ENCODE results near the gene TEF.

The TEF gene

GRCh38 chr22:41354979-41355378 is 26.8 kb upstream of the TEF start:
- DNase-seq = no peak

GRCh38 chr22:41355895-41356294 is 25.8 kb upstream of the TEF start:
- no peak for DNase-seq

GRCh38 chr22:41356430-41357028 is 25.2 kb upstream of the TEF start:
- no peak for DNase-seq

GRCh38 chr22:41357191-41357590 is 24.6 kb upstream of the TEF start:
- DNase-seq = no peak

GRCh38 chr22:41358927-41359326 is 22.8 kb upstream of the TEF start:
- DNase-seq = no peak

GRCh38 chr22:41359376-41359775 is 22.4 kb upstream of the TEF start:
- DNase-seq = no peak

- no peak for DNase-seq
These were observed 21.6 kb upstream of the TEF start for GRCh38 chr22:41360126-41360525.

GRCh38 chr22:41361716-41362310 is 19.9 kb upstream of the TEF start:
- no peak for DNase-seq

GRCh38 chr22:41362615-41363014 is 19.1 kb upstream of the TEF start:
- DNase-seq = no peak

- no peak for DNase-seq
These were observed 17.5 kb upstream of the TEF start for GRCh38 chr22:41364233-41364632.

GRCh38 chr22:41364955-41365354 is 16.8 kb upstream of the TEF start:
- DNase-seq = no peak

- no peak for DNase-seq
These were observed 16.3 kb upstream of the TEF start for GRCh38 chr22:41365425-41365824.

GRCh38 chr22:41366323-41367029 is 15.3 kb upstream of the TEF start:
- no peak for DNase-seq

- DNase-seq = no peak
These were observed 14.6 kb upstream of the TEF start for GRCh38 chr22:41367039-41367679.

GRCh38 chr22:41367680-41368542 is 13.8 kb upstream of the TEF start:
- no peak for DNase-seq

- no peak for DNase-seq
These were observed 13.0 kb upstream of the TEF start for GRCh38 chr22:41368543-41369423.

GRCh38 chr22:41369424-41369745 is 12.4 kb upstream of the TEF start:
- DNase-seq = no peak

- DNase-seq = no peak
These were observed 11.9 kb upstream of the TEF start for GRCh38 chr22:41369837-41370236.

GRCh38 chr22:41377846-41378245 is 3.9 kb upstream of the TEF start:
- no peak for DNase-seq

- no peak for DNase-seq
These were observed 781 bp upstream of the TEF start for GRCh38 chr22:41380993-41381328.

- DNase-seq = peak; percentile 48
These were observed 396 bp downstream of the TEF start for GRCh38 chr22:41382098-41382578.

- no peak for DNase-seq
These were observed 868 bp downstream of the TEF start for GRCh38 chr22:41382610-41383009.
